ENCODE data around the gene MRGPRD.

- TF ChIP-seq CTCF (IDR thresholded peaks at IDR 0.05; ENCODE audit: low read length) (no peak), EZH2phosphoT487 (IDR thresholded peaks at IDR 0.05; ENCODE audit: low read length) (no peak)
Observed at GRCh38 chr11:68980776-68981065, at the start of gene MRGPRD.
